ENCODE measurements around the gene TRIM54.

DNA sequence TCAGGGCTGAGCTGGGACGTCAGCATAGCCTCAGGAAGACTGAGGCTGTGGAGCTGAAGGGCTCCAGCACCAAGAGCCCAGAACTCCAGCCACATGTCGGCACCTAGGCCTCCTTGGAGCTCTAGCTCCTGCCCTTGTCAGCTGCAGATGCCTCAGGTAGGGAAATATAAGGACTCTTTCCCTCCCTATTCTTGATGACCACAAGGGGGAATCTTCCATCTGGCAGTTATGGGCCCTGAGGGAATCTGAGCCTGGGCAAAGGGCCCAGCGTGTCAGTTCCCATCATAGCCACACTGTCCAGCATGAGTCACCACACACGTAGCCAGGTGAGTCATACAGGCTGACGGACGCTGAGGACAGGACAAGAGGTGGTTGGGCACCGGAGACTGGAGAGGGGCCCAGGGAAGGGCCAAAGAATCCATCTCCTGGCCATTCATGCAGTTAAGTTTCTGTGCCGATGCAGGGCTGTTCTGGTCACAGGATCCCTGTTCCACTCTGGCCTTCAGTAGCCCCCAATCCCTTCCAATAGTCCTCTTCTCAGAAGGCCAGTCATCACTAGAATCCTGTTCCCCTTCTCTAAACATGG is 38.8 kb downstream of the TRIM54 start:
- TF ChIP-seq YY1 (IDR thresholded peaks at IDR 0.05; ENCODE audit: extremely low read depth, insufficient replicate concordance, low read depth, low read length) (peak; percentile 70), EGR1 (IDR thresholded peaks at IDR 0.05; ENCODE audit: low read depth) (no peak), SIN3A (IDR thresholded peaks at IDR 0.05; ENCODE audit: low read depth) (peak; percentile 92)

All from HCT116 (cell line).